Measurements from ENCODE around the gene HPSE2.

GRCh38 chr10:98519841-98520240 lies 715.8 kb downstream of the HPSE2 start:
- TF ChIP-seq, protein P1, sequence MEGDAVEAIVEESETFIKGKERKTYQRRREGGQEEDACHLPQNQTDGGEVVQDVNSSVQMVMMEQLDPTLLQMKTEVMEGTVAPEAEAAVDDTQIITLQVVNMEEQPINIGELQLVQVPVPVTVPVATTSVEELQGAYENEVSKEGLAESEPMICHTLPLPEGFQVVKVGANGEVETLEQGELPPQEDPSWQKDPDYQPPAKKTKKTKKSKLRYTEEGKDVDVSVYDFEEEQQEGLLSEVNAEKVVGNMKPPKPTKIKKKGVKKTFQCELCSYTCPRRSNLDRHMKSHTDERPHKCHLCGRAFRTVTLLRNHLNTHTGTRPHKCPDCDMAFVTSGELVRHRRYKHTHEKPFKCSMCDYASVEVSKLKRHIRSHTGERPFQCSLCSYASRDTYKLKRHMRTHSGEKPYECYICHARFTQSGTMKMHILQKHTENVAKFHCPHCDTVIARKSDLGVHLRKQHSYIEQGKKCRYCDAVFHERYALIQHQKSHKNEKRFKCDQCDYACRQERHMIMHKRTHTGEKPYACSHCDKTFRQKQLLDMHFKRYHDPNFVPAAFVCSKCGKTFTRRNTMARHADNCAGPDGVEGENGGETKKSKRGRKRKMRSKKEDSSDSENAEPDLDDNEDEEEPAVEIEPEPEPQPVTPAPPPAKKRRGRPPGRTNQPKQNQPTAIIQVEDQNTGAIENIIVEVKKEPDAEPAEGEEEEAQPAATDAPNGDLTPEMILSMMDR (IDR thresholded peaks at IDR 0.05) = no peak
- TF ChIP-seq POLR2A (IDR thresholded peaks at IDR 0.05) = no peak
